Measurements from ENCODE around the gene TMEM125.

Gene TMEM125

GRCh38 chr1:43269627-43270375 is at the start of gene TMEM125:
TSS of gene TMEM125 (plus strand) at chr1:43269983. CDS start at chr1:43272723, 2,740 bp downstream.
- H3K27me3 ChIP-seq (ENCODE audit: control insufficient read depth, insufficient read depth, low read length), result no peaks in the 10 kb centered on the region
- peaks cover 6% of the 10 kb centered on the region for H3K4me1 ChIP-seq (ENCODE audit: control insufficient read depth, insufficient read depth, low read length)
- H3K36me3 ChIP-seq (ENCODE audit: control insufficient read depth, insufficient read depth, low read length), result peaks cover 14% of the 10 kb centered on the region
- no peaks in the 10 kb centered on the region for H3K9me3 ChIP-seq (ENCODE audit: control insufficient read depth, insufficient read depth, low read length)
- no peak within 1 kb of the TSS for H3K9ac ChIP-seq (ENCODE audit: low read depth, low read length)
- peak within 1 kb of the TSS; percentile 63 for H3K4me3 ChIP-seq (ENCODE audit: low read depth, low read length)

GRCh38 chr1:43220905-43221778 is 48.6 kb upstream of the TMEM125 start:
- H3K4me3 ChIP-seq (ENCODE audit: low read depth, low read length), result no peak overlapping the region
- H3K4me1 ChIP-seq (ENCODE audit: control insufficient read depth, insufficient read depth, low read length), result no peaks in the 10 kb centered on the region
- no peaks in the 10 kb centered on the region for H3K27me3 ChIP-seq (ENCODE audit: control insufficient read depth, insufficient read depth, low read length)
- H3K9me3 ChIP-seq (ENCODE audit: control insufficient read depth, insufficient read depth, low read length), result no peaks in the 10 kb centered on the region
- H3K9ac ChIP-seq (ENCODE audit: low read depth, low read length), result no peak overlapping the region
- H3K36me3 ChIP-seq (ENCODE audit: control insufficient read depth, insufficient read depth, low read length), result no peaks in the 10 kb centered on the region

DNA sequence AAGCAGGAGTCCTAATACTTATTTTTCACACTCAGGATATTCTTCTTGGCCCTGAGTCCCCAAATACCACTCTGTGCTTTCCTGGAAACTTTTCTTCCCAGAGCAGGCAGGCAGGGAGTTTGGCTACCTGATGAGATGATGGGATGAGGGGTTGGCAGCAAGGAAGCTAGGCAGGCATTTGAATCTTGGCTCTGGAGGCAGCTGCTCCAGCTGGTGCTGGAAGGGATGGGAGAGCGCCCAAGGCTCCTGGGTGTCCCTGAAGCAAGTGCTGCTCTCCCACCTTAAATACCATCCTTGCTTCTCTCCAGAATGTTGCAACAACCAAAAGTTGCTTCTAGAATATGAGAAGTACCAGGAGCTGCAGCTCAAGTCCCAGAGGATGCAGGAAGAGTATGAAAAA is 48.0 kb upstream of the TMEM125 start:
- Histone ChIP-seq H3K4me1 (ENCODE audit: control insufficient read depth, insufficient read depth, low read length) (no peaks in the 10 kb centered on the region), H3K4me3 (ENCODE audit: low read depth, low read length) (no peak overlapping the region), H3K27me3 (ENCODE audit: control insufficient read depth, insufficient read depth, low read length) (no peaks in the 10 kb centered on the region), H3K36me3 (ENCODE audit: control insufficient read depth, insufficient read depth, low read length) (no peaks in the 10 kb centered on the region), H3K9ac (ENCODE audit: low read depth, low read length) (no peak overlapping the region), H3K9me3 (ENCODE audit: control insufficient read depth, insufficient read depth, low read length) (no peaks in the 10 kb centered on the region)

- H3K4me3 ChIP-seq (ENCODE audit: low read depth, low read length), result no peak overlapping the region
- H3K9me3 ChIP-seq (ENCODE audit: control insufficient read depth, insufficient read depth, low read length), result no peaks in the 10 kb centered on the region
- H3K4me1 ChIP-seq (ENCODE audit: control insufficient read depth, insufficient read depth, low read length), result no peaks in the 10 kb centered on the region
- no peaks in the 10 kb centered on the region for H3K36me3 ChIP-seq (ENCODE audit: control insufficient read depth, insufficient read depth, low read length)
- no peak overlapping the region for H3K9ac ChIP-seq (ENCODE audit: low read depth, low read length)
- no peaks in the 10 kb centered on the region for H3K27me3 ChIP-seq (ENCODE audit: control insufficient read depth, insufficient read depth, low read length)
These were observed 46.9 kb upstream of the TMEM125 start for GRCh38 chr1:43222879-43223278.

- Histone ChIP-seq H3K4me3 (ENCODE audit: low read depth, low read length) (no peak overlapping the region), H3K4me1 (ENCODE audit: control insufficient read depth, insufficient read depth, low read length) (no peaks in the 10 kb centered on the region), H3K9ac (ENCODE audit: low read depth, low read length) (no peak overlapping the region), H3K27me3 (ENCODE audit: control insufficient read depth, insufficient read depth, low read length) (no peaks in the 10 kb centered on the region), H3K9me3 (ENCODE audit: control insufficient read depth, insufficient read depth, low read length) (no peaks in the 10 kb centered on the region), H3K36me3 (ENCODE audit: control insufficient read depth, insufficient read depth, low read length) (no peaks in the 10 kb centered on the region)
These were observed 44.6 kb upstream of the TMEM125 start for GRCh38 chr1:43225168-43225567.

GRCh38 chr1:43227143-43227764 is 42.5 kb upstream of the TMEM125 start:
- Histone ChIP-seq H3K4me3 (ENCODE audit: low read depth, low read length) (no peak overlapping the region), H3K4me1 (ENCODE audit: control insufficient read depth, insufficient read depth, low read length) (no peaks in the 10 kb centered on the region), H3K27me3 (ENCODE audit: control insufficient read depth, insufficient read depth, low read length) (no peaks in the 10 kb centered on the region), H3K36me3 (ENCODE audit: control insufficient read depth, insufficient read depth, low read length) (no peaks in the 10 kb centered on the region), H3K9ac (ENCODE audit: low read depth, low read length) (no peak overlapping the region), H3K9me3 (ENCODE audit: control insufficient read depth, insufficient read depth, low read length) (no peaks in the 10 kb centered on the region)

- no peak overlapping the region for H3K4me3 ChIP-seq (ENCODE audit: low read depth, low read length)
- H3K9me3 ChIP-seq (ENCODE audit: control insufficient read depth, insufficient read depth, low read length), result no peaks in the 10 kb centered on the region
- no peaks in the 10 kb centered on the region for H3K27me3 ChIP-seq (ENCODE audit: control insufficient read depth, insufficient read depth, low read length)
- H3K36me3 ChIP-seq (ENCODE audit: control insufficient read depth, insufficient read depth, low read length), result no peaks in the 10 kb centered on the region
- H3K4me1 ChIP-seq (ENCODE audit: control insufficient read depth, insufficient read depth, low read length), result no peaks in the 10 kb centered on the region
- H3K9ac ChIP-seq (ENCODE audit: low read depth, low read length), result no peak overlapping the region
These were observed 39.7 kb upstream of the TMEM125 start for GRCh38 chr1:43229826-43230780.

GRCh38 chr1:43232074-43232473 is 37.7 kb upstream of the TMEM125 start:
- Histone ChIP-seq H3K4me1 (ENCODE audit: control insufficient read depth, insufficient read depth, low read length) (no peaks in the 10 kb centered on the region), H3K4me3 (ENCODE audit: low read depth, low read length) (no peak overlapping the region), H3K9ac (ENCODE audit: low read depth, low read length) (no peak overlapping the region), H3K27me3 (ENCODE audit: control insufficient read depth, insufficient read depth, low read length) (no peaks in the 10 kb centered on the region), H3K9me3 (ENCODE audit: control insufficient read depth, insufficient read depth, low read length) (no peaks in the 10 kb centered on the region), H3K36me3 (ENCODE audit: control insufficient read depth, insufficient read depth, low read length) (no peaks in the 10 kb centered on the region)

- Histone ChIP-seq H3K27me3 (ENCODE audit: control insufficient read depth, insufficient read depth, low read length) (no peaks in the 10 kb centered on the region), H3K4me1 (ENCODE audit: control insufficient read depth, insufficient read depth, low read length) (no peaks in the 10 kb centered on the region), H3K9me3 (ENCODE audit: control insufficient read depth, insufficient read depth, low read length) (no peaks in the 10 kb centered on the region), H3K36me3 (ENCODE audit: control insufficient read depth, insufficient read depth, low read length) (no peaks in the 10 kb centered on the region), H3K4me3 (ENCODE audit: low read depth, low read length) (no peak overlapping the region), H3K9ac (ENCODE audit: low read depth, low read length) (no peak overlapping the region)
These were observed 37.3 kb upstream of the TMEM125 start for GRCh38 chr1:43232482-43232881.

DNA sequence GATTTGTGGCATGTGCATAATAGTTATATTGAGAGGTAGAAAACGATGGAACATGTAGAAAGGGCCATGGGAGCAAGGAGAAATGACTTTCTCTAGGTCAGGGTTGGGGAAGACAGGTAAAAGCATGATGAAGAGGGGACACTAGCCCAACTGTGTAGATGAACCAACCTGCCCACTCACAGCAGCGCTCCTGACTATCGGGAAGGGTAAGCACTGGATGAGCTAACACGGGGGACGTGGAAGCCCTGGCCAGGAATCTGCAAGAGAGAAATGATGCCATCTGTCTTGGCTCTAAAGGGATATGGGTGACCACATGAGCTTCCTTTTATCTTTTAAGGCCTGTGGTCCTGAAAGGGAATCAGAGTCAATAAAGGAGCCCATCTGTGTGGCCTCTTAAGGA is 36.2 kb upstream of the TMEM125 start:
- Histone ChIP-seq H3K9ac (ENCODE audit: low read depth, low read length) (no peak overlapping the region), H3K36me3 (ENCODE audit: control insufficient read depth, insufficient read depth, low read length) (no peaks in the 10 kb centered on the region), H3K4me3 (ENCODE audit: low read depth, low read length) (no peak overlapping the region), H3K9me3 (ENCODE audit: control insufficient read depth, insufficient read depth, low read length) (no peaks in the 10 kb centered on the region), H3K4me1 (ENCODE audit: control insufficient read depth, insufficient read depth, low read length) (no peaks in the 10 kb centered on the region), H3K27me3 (ENCODE audit: control insufficient read depth, insufficient read depth, low read length) (no peaks in the 10 kb centered on the region)

DNA sequence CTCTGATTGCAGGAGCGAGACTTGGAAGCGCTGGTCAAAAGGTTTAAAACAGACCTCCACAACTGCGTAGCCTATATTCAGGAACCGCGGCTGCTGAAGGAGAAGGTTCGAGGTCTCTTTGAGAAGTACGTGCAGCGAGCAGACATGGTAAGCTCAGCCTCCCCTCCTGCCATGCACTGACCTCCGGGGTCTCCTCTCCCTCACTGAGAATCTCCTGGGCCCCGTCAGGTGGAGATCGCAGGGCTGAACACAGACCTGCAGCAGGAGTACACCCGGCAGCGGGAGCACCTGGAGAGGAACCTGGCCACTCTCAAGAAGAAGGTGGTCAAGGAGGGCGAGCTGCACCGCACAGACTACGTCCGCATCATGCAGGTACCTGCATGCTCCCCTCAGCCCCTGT is 35.5 kb upstream of the TMEM125 start:
- H3K27me3 ChIP-seq (ENCODE audit: control insufficient read depth, insufficient read depth, low read length), result no peaks in the 10 kb centered on the region
- no peaks in the 10 kb centered on the region for H3K9me3 ChIP-seq (ENCODE audit: control insufficient read depth, insufficient read depth, low read length)
- no peaks in the 10 kb centered on the region for H3K4me1 ChIP-seq (ENCODE audit: control insufficient read depth, insufficient read depth, low read length)
- H3K36me3 ChIP-seq (ENCODE audit: control insufficient read depth, insufficient read depth, low read length), result no peaks in the 10 kb centered on the region
- no peak overlapping the region for H3K9ac ChIP-seq (ENCODE audit: low read depth, low read length)
- H3K4me3 ChIP-seq (ENCODE audit: low read depth, low read length), result no peak overlapping the region
